HepG2 (cell line): ENCODE measurements around the gene SMCHD1. TPM values are rescaled to one million over a fixed set of nuclear protein-coding genes. Genes with fewer than 3 reads are reported as not detected.

ENCODE experiments used
- ATAC-seq: fragments of 200-7000 bp; cut with Tn5 transposase; 3 replicates; pipeline ENCODE4 v1.9.1; 2020; ENCODE audit warnings: mild to moderate bottlenecking, moderate library complexity
- BruUV-seq: library from RNA; stranded (reverse); fragments of 400-500 nt; replicated peaks from 2 replicates; lab custom pipeline; 2021; lab: Mats Ljungman, UMichigan
- CTCF ChIA-PET: fragments of 300-600 bp; formaldehyde crosslinking; extraction: SDS; loops from one replicate; lab custom pipeline; 2021; ENCODE audit warnings: low total read pairs, inconsistent platforms, low intra/inter-chr PET ratio; lab: Yijun Ruan, JAX
- POLR2A ChIA-PET: fragments of 350-600 bp; sonication (Branson Sonifier 250); formaldehyde crosslinking; loops from one replicate; lab custom pipeline; 2020; ENCODE audit warnings: antibody characterized with exemption, inconsistent platforms; lab: Yijun Ruan, JAX
- DNase-seq: peaks from one replicate; pipeline ENCODE4 v3.0.0-alpha.2; 2015; ENCODE audit warnings: low spot score
- FAIRE-seq: peaks from 3 replicates; lab custom pipeline; 2011; peaks lifted over from hg19 to GRCh38; lab: Jason Lieb, UNC
- H2AFZ ChIP-seq: one replicate; pipeline ENCODE4 v1.6.1; 2011; ENCODE audit warnings: low read length, inconsistent platforms
- H3K27ac ChIP-seq: fragments of 300-600 bp; 3 replicates; pipeline ENCODE4 v1.8.0; 2011; ENCODE audit warnings: mixed run types, mild to moderate bottlenecking, mixed read lengths, low read length, inconsistent platforms; ENCODE audit not compliant: insufficient read depth; ENCODE audit errors: extremely low read length
- H3K27me3 ChIP-seq, 2 experiments: fragments of 200-600 bp in 1 of 2; 2 replicates in 1 of 2; 3 replicates in 1 of 2; pipeline versions ENCODE4 v1.6.0 to v1.8.0; 2011; ENCODE audit warnings: low read length in 2 of 2, mild to moderate bottlenecking in 2 of 2, moderate library complexity in 2 of 2, inconsistent platforms in 1 of 2; ENCODE audit not compliant: insufficient read depth in 2 of 2, control insufficient read depth in 1 of 2
- H3K36me3 ChIP-seq, 2 experiments: fragments of 200-600 bp in 1 of 2; replicated peaks in 1 of 2; 2 replicates in 1 of 2; 3 replicates in 1 of 2; pipeline versions ENCODE4 v1.5.1 to v1.8.0; 2011; ENCODE audit warnings: low read length in 2 of 2, inconsistent platforms in 1 of 2; ENCODE audit not compliant: insufficient read depth in 2 of 2, control insufficient read depth in 1 of 2
- H3K4me1 ChIP-seq: 2 replicates; pipeline ENCODE4 v1.5.1; 2012; ENCODE audit warnings: low read length, inconsistent platforms; ENCODE audit not compliant: insufficient read depth
- H3K4me2 ChIP-seq: 2 replicates; pipeline ENCODE4 v1.6.0; 2011; ENCODE audit warnings: low read depth, low read length, inconsistent platforms
- H3K4me3 ChIP-seq, 3 experiments: fragments of 200-600 bp in 1 of 3; sonication (generic), shearing (Covaris generic) in 1 of 3; replicated peaks in 1 of 3; 2 replicates each; pipeline ENCODE4 v1.5.1; 2011 to 2016; ENCODE audit warnings: low read length in 3 of 3, inconsistent platforms in 2 of 3, low read depth in 2 of 3, mild to moderate bottlenecking in 2 of 3, control low read depth in 1 of 3, mixed read lengths in 1 of 3; ENCODE audit not compliant: insufficient read depth in 1 of 3
- H3K79me2 ChIP-seq: one replicate; pipeline ENCODE4 v1.6.1; 2011; ENCODE audit warnings: low read length, inconsistent platforms; ENCODE audit not compliant: insufficient read depth
- H3K9ac ChIP-seq: 2 replicates; pipeline ENCODE4 v1.6.0; 2011; ENCODE audit warnings: mild to moderate bottlenecking, low read depth, low read length, inconsistent platforms; ENCODE audit not compliant: insufficient read depth
- H3K9me3 ChIP-seq: 2 replicates; pipeline ENCODE4 v1.5.1; 2012; ENCODE audit warnings: mild to moderate bottlenecking, low read length
- H4K20me1 ChIP-seq: 2 replicates; pipeline ENCODE4 v1.6.0; 2011; ENCODE audit warnings: inconsistent platforms, mild to moderate bottlenecking, low read length, moderate library complexity; ENCODE audit not compliant: insufficient read depth
- GZF1 ChIP-seq: sonication (generic); formaldehyde crosslinking; IDR thresholded peaks from 2 replicates; pipeline ENCODE4 v1.5.1; 2020; ENCODE audit warnings: mild to moderate bottlenecking, missing genetic modification reagents
- KMT2A ChIP-seq: sonication (generic); formaldehyde crosslinking; IDR thresholded peaks from 2 replicates; pipeline ENCODE4 v1.4.0; 2020; ENCODE audit warnings: missing genetic modification reagents
- MED13 ChIP-seq: sonication (generic); formaldehyde crosslinking; IDR thresholded peaks from 2 replicates; pipeline ENCODE4 v1.5.0; 2020; ENCODE audit warnings: missing genetic modification reagents
- REL ChIP-seq: sonication (generic); formaldehyde crosslinking; conservative IDR thresholded peaks from 2 replicates; pipeline ENCODE4 v1.8.0; 2022; ENCODE audit warnings: mild to moderate bottlenecking, missing genetic modification reagents, moderate library complexity
- SMARCE1 ChIP-seq: fragments of 450-650 bp; IDR thresholded peaks from 2 replicates; pipeline ENCODE4 v1.6.1; 2017; ENCODE audit warnings: borderline replicate concordance
- ZNF83 ChIP-seq: sonication (generic); formaldehyde crosslinking; IDR thresholded peaks from 2 replicates; pipeline ENCODE4 v1.4.0; 2020; ENCODE audit warnings: missing genetic modification reagents, mild to moderate bottlenecking, borderline replicate concordance
- WGBS: methylation state at CpG from one replicate; pipeline ENCODE4 v1.1.6; 2017; ENCODE audit warnings: low lambda C conversion rate; 5-methylcytosine and 5-hydroxymethylcytosine counted together
- in situ Hi-C: cut with HindIII; loops from 2 replicates; pipeline ENCODE4 v1.10.0; 2017; ENCODE audit warnings: low pct_unique_long_range_greater_than_20kb; ENCODE audit not compliant: extremely low pct_ligation_motif_present
- intact Hi-C: fragments of 100-400 bp; cut with micrococcal nuclease; formaldehyde crosslinking; loops from one replicate; pipeline ENCODE4 v1.10.0; 2022; ENCODE audit not compliant: unreplicated experiment
- polyA plus RNA-seq, 8 experiments: library from polyadenylated mRNA; depleted of rRNA in 3 of 8; stranded (reverse) in 7 of 8; unstranded in 1 of 8; fragments of >200 nt; fragmentation: Illumina TruSeq in 4 of 8; extraction: Trizol in 4 of 8; gene quantifications; 2 replicates each; pipeline versions ENCODE4 v1.2.1 to v1.2.3, GENCODE V29; 2011 to 2016; ENCODE audit warnings: low read depth in 4 of 8, missing spikeins in 1 of 8, mixed read lengths in 1 of 8; ENCODE audit not compliant: insufficient read depth in 1 of 8
- total RNA-seq, 5 experiments: library from RNA; depleted of rRNA; stranded (reverse); fragments of >200 nt; fragmentation: Illumina TruSeq; extraction: Trizol; gene quantifications; 2 replicates each; pipeline ENCODE4 v1.2.3, GENCODE V29; 2016; ENCODE audit warnings: low read depth in 1 of 5
- TF ChIP-seq, protein P1 (sequence below): sonication (generic); formaldehyde crosslinking; IDR thresholded peaks from 2 replicates; pipeline ENCODE4 v1.9.0; 2021; ENCODE audit warnings: missing genetic modification reagents, borderline replicate concordance
- TF ChIP-seq, protein P2 (sequence below): fragments of 450-650 bp; IDR thresholded peaks from 2 replicates; pipeline ENCODE4 v1.6.1; 2017; ENCODE audit warnings: mild to moderate bottlenecking
- TF ChIP-seq, protein P3 (sequence below), 2 experiments: fragments of 450-650 bp in 1 of 2; sonication (generic) in 1 of 2; formaldehyde crosslinking; IDR thresholded peaks; 2 replicates each; pipeline versions ENCODE4 v1.5.0 to v1.8.0; 2020 to 2022; ENCODE audit warnings: mild to moderate bottlenecking in 1 of 2, missing genetic modification reagents in 1 of 2

The SMCHD1 gene
- total and polyA plus RNA-seq, 2 of the 13 experiments (the other 11 are each of a cell fraction or from before 2014, with no cell fraction given), result 21.4 to 93.6 TPM

DNA sequence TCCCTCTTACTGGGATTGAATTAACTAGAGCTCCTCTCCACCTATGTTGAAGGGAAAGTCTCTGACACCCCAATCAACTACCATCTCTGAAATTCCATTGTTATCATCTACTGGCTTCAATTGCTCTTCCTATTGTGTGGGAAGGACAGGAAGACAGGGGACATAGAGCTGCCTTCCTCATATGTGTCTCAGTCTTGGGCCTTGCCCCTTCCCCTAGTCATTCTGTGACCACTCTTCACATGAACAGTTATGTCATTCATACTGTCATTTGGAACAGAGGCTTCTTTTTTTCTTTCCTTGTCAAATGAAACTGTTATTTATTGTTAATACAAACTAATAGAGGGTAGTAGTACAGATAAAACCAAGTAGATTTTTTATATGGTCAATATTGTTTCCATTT lies 121.7 kb downstream of the SMCHD1 start (continued):
- TF ChIP-seq, protein P1, sequence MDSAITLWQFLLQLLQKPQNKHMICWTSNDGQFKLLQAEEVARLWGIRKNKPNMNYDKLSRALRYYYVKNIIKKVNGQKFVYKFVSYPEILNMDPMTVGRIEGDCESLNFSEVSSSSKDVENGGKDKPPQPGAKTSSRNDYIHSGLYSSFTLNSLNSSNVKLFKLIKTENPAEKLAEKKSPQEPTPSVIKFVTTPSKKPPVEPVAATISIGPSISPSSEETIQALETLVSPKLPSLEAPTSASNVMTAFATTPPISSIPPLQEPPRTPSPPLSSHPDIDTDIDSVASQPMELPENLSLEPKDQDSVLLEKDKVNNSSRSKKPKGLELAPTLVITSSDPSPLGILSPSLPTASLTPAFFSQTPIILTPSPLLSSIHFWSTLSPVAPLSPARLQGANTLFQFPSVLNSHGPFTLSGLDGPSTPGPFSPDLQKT, result no peak
- TF ChIP-seq MED13 (CRISPR knock-in tag) (no peak), KMT2A (CRISPR knock-in tag) (no peak)
- TF ChIP-seq, all 625 proteins: peak for 0

DNA sequence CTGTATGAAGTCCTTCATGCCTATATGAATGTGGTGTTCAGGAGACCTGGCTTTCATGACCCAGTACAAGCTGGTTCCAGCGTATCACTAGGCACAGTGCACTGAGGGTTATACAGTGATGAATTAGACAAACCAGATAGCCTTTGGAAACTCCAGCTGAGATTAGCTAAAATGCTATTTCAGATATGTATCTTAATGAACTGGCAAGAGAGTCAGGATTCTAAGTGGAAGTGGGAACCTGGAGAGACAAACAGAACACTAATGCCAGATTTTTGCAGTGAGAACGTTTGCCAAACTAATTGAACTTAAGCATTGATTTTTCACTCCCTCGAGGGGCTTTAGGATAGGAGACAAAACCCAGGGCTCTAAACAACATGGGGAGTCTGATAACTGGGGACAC lies 125.2 kb downstream of the SMCHD1 start:
- no TSS peak for BruUV-seq
- no peaks in the 10 kb centered on the region for H3K79me2 ChIP-seq
- H2AFZ ChIP-seq, result no peak overlapping the region
- intact Hi-C loops (no loop called here), in situ Hi-C loops (no loop called here)
- 92% methylated on average over 3 of the region's 3 CpGs for WGBS
- H3K27ac ChIP-seq, result no peak overlapping the region
- no peak for TF ChIP-seq REL
- TF ChIP-seq, protein P2, sequence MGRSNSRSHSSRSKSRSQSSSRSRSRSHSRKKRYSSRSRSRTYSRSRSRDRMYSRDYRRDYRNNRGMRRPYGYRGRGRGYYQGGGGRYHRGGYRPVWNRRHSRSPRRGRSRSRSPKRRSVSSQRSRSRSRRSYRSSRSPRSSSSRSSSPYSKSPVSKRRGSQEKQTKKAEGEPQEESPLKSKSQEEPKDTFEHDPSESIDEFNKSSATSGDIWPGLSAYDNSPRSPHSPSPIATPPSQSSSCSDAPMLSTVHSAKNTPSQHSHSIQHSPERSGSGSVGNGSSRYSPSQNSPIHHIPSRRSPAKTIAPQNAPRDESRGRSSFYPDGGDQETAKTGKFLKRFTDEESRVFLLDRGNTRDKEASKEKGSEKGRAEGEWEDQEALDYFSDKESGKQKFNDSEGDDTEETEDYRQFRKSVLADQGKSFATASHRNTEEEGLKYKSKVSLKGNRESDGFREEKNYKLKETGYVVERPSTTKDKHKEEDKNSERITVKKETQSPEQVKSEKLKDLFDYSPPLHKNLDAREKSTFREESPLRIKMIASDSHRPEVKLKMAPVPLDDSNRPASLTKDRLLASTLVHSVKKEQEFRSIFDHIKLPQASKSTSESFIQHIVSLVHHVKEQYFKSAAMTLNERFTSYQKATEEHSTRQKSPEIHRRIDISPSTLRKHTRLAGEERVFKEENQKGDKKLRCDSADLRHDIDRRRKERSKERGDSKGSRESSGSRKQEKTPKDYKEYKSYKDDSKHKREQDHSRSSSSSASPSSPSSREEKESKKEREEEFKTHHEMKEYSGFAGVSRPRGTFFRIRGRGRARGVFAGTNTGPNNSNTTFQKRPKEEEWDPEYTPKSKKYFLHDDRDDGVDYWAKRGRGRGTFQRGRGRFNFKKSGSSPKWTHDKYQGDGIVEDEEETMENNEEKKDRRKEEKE, result no peak
- no peak for TF ChIP-seq ZNF83 (CRISPR knock-in tag)
- TF ChIP-seq GZF1 (CRISPR knock-in tag), result no peak
- no peak for TF ChIP-seq SMARCE1
- TF ChIP-seq, protein P3, sequence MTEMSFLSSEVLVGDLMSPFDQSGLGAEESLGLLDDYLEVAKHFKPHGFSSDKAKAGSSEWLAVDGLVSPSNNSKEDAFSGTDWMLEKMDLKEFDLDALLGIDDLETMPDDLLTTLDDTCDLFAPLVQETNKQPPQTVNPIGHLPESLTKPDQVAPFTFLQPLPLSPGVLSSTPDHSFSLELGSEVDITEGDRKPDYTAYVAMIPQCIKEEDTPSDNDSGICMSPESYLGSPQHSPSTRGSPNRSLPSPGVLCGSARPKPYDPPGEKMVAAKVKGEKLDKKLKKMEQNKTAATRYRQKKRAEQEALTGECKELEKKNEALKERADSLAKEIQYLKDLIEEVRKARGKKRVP (CRISPR knock-in tag; IDR thresholded peaks at IDR 0.05), result no peak
- no peak overlapping the region for H3K4me3 ChIP-seq
- H3K9me3 ChIP-seq, result no peaks in the 10 kb centered on the region
- FAIRE-seq (no peak), ATAC-seq (no peak), DNase-seq (no peak)
- CTCF ChIA-PET, result no interaction called here
- no peaks in the 10 kb centered on the region for H4K20me1 ChIP-seq
- no peaks in the 10 kb centered on the region for H3K4me1 ChIP-seq
- peaks cover 14 to 59% of the 10 kb centered on the region in 2 experiments for H3K36me3 ChIP-seq
- POLR2A ChIA-PET, result no interaction called here
- H3K9ac ChIP-seq, result no peak overlapping the region
- H3K4me2 ChIP-seq, result no peak overlapping the region
- no peaks in the 10 kb centered on the region for H3K27me3 ChIP-seq
